Hematopoietic multipotent progenitor cell treated with erythropoietin and hydrocortisone succinate and interleukin-3 and kit ligand, for 17 days (in vitro differentiated cells): ENCODE measurements around the gene VSIG10.
"Not testable (repeated sequence)": the region's sequence is repeated elsewhere in the genome, so short reads cannot be mapped to it uniquely, and the experiment has no call there.

Experiments
- DNase-seq: peaks from one replicate; pipeline ENCODE4 v3.0.0-alpha.2; 2015; ENCODE audit warnings: low spot score

Gene VSIG10

GRCh38 chr12:118033323-118033722 is 70.5 kb downstream of the VSIG10 start:
- no peak for DNase-seq

GRCh38 chr12:118032188-118032587 is 71.6 kb downstream of the VSIG10 start:
- no peak for DNase-seq

GRCh38 chr12:118029166-118029565 is 74.6 kb downstream of the VSIG10 start:
- DNase-seq, result no peak

- no peak for DNase-seq
Measured at GRCh38 chr12:118025168-118025567, 78.6 kb downstream of the VSIG10 start.

- DNase-seq, result no peak
Measured at GRCh38 chr12:118023301-118023860, 80.4 kb downstream of the VSIG10 start.

GRCh38 chr12:118022728-118023109 is 81.1 kb downstream of the VSIG10 start:
- no peak for DNase-seq

GRCh38 chr12:118022097-118022727 is 81.6 kb downstream of the VSIG10 start:
- DNase-seq, result not testable (repeated sequence)

- DNase-seq, result no peak
Measured at GRCh38 chr12:118020036-118020435, 83.8 kb downstream of the VSIG10 start.

- no peak for DNase-seq
Measured at GRCh38 chr12:118017926-118018325, 85.9 kb downstream of the VSIG10 start.

- peak; percentile 96 for DNase-seq
Measured at GRCh38 chr12:118016424-118017264, 87.2 kb downstream of the VSIG10 start, which contains the start of gene RFC5. TSS of gene RFC5 (plus strand) at chr12:118016703. CDS start at chr12:118016828, 125 bp downstream.

GRCh38 chr12:118015944-118016343 is 87.9 kb downstream of the VSIG10 start:
- DNase-seq, result no peak

GRCh38 chr12:118015306-118015705 is 88.5 kb downstream of the VSIG10 start:
- DNase-seq, result no peak
